Measurements from ENCODE around the gene HSPA12A. TPM values are rescaled to one million over a fixed set of nuclear protein-coding genes. Genes with fewer than 3 reads are reported as not detected.
A peak's percentile ranks its signal among the peaks of the same experiment; 100 is the strongest.

HSPA12A gene
- total and polyA plus RNA-seq, 2 of the 13 experiments (the other 11 are each of a cell fraction or from before 2014, with no cell fraction given), result 6.4 to 13.6 TPM

GRCh38 chr10:116742367-116743265 is at the start of gene HSPA12A (continued):
- TF ChIP-seq, protein P1, sequence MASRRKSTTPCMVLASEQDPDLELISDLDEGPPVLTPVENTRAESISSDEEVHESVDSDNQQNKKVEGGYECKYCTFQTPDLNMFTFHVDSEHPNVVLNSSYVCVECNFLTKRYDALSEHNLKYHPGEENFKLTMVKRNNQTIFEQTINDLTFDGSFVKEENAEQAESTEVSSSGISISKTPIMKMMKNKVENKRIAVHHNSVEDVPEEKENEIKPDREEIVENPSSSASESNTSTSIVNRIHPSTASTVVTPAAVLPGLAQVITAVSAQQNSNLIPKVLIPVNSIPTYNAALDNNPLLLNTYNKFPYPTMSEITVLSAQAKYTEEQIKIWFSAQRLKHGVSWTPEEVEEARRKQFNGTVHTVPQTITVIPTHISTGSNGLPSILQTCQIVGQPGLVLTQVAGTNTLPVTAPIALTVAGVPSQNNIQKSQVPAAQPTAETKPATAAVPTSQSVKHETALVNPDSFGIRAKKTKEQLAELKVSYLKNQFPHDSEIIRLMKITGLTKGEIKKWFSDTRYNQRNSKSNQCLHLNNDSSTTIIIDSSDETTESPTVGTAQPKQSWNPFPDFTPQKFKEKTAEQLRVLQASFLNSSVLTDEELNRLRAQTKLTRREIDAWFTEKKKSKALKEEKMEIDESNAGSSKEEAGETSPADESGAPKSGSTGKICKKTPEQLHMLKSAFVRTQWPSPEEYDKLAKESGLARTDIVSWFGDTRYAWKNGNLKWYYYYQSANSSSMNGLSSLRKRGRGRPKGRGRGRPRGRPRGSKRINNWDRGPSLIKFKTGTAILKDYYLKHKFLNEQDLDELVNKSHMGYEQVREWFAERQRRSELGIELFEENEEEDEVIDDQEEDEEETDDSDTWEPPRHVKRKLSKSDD (CRISPR knock-in tag; IDR thresholded peaks at IDR 0.05; ENCODE audit: low read depth), result peak; percentile 33; the same call in 1 of the 2 replicates
- TF ChIP-seq KLF12 (CRISPR knock-in tag; IDR thresholded peaks at IDR 0.05; ENCODE audit: borderline replicate concordance), result peak; percentile 41; the same call in 1 of the 2 replicates
- TF ChIP-seq AGO2 (optimal IDR thresholded peaks at IDR 0.05; ENCODE audit: low read depth, low read length), result peak; percentile 36
- no peak for TF ChIP-seq MAZ (IDR thresholded peaks at IDR 0.05; ENCODE audit: borderline replicate concordance, low read depth, low read length)
- 0 out of 2 replicates have a peak, but pooled peaks have one; percentile 30 for TF ChIP-seq MAZ (CRISPR knock-in tag; IDR thresholded peaks at IDR 0.05; ENCODE audit: low read depth)
- TF ChIP-seq ZNF792 (CRISPR knock-in tag; IDR thresholded peaks at IDR 0.05), result no peak
- peak; percentile 21 for TF ChIP-seq YY1 (IDR thresholded peaks at IDR 0.05; ENCODE audit: insufficient read depth, insufficient replicate concordance, low read depth, low read length)
- TF ChIP-seq, protein P2, sequence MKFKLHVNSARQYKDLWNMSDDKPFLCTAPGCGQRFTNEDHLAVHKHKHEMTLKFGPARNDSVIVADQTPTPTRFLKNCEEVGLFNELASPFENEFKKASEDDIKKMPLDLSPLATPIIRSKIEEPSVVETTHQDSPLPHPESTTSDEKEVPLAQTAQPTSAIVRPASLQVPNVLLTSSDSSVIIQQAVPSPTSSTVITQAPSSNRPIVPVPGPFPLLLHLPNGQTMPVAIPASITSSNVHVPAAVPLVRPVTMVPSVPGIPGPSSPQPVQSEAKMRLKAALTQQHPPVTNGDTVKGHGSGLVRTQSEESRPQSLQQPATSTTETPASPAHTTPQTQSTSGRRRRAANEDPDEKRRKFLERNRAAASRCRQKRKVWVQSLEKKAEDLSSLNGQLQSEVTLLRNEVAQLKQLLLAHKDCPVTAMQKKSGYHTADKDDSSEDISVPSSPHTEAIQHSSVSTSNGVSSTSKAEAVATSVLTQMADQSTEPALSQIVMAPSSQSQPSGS (CRISPR knock-in tag; IDR thresholded peaks at IDR 0.05), result no peak
- TF ChIP-seq ZNF724P (CRISPR knock-in tag; IDR thresholded peaks at IDR 0.05; ENCODE audit: borderline replicate concordance), result no peak
- TF ChIP-seq ZFP36 (IDR thresholded peaks at IDR 0.05; ENCODE audit: borderline replicate concordance, low read depth, low read length, partially characterized antibody), result peak; percentile 14
- TF ChIP-seq ZFP91 (CRISPR knock-in tag; IDR thresholded peaks at IDR 0.05; ENCODE audit: borderline replicate concordance), result peak; percentile 6; the same call in 1 of the 2 replicates
